ENCODE measurements around the gene PRTG. TPM values are rescaled to one million over a fixed set of nuclear protein-coding genes. Genes with fewer than 3 reads are reported as not detected.
"Not testable (repeated sequence)": the region's sequence is repeated elsewhere in the genome, so short reads cannot be mapped to it uniquely, and the experiment has no call there.

PRTG gene
- 1 to 10 TPM; 1.8 to 6.8 (median 2.9) TPM for total RNA-seq

- DNase-seq (ENCODE audit: low spot score) (peak; percentile 25), ATAC-seq (ENCODE audit: low FRiP score) (peak; percentile 94)
Observed at GRCh38 chr15:55742927-55743728, at the start of gene PRTG. Gene PRTG, minus strand, starts transcription at chr15:55743152. Its CDS starts 221 bp downstream, at chr15:55742931.

GRCh38 chr15:55791551-55792400 is 48.8 kb upstream of the PRTG start:
- ATAC-seq (ENCODE audit: low FRiP score) (peak; percentile 76), DNase-seq (ENCODE audit: low spot score) (no peak)
- TF ChIP-seq CTCF (IDR thresholded peaks at IDR 0.05), result no peak

More at GRCh38 chr15:55742927-55743728, at the start of gene PRTG:
- TF ChIP-seq CTCF (IDR thresholded peaks at IDR 0.05), result no peak

GRCh38 chr15:55789066-55789660 is 46.2 kb upstream of the PRTG start:
- ATAC-seq (ENCODE audit: low FRiP score) (no peak), DNase-seq (ENCODE audit: low spot score) (no peak)
- no peak for TF ChIP-seq CTCF (IDR thresholded peaks at IDR 0.05)

GRCh38 chr15:55786341-55786740 is 43.4 kb upstream of the PRTG start:
- no peak for DNase-seq (ENCODE audit: low spot score)
- no peak for TF ChIP-seq CTCF (IDR thresholded peaks at IDR 0.05)
- no peak for ATAC-seq (ENCODE audit: low FRiP score)

- ATAC-seq (ENCODE audit: low FRiP score); DNase-seq (ENCODE audit: low spot score): not testable (repeated sequence)
Observed at GRCh38 chr15:55785593-55785992, 42.6 kb upstream of the PRTG start.

GRCh38 chr15:55784286-55784685 is 41.3 kb upstream of the PRTG start:
- ATAC-seq (ENCODE audit: low FRiP score) (no peak), DNase-seq (ENCODE audit: low spot score) (no peak)
- no peak for TF ChIP-seq CTCF (IDR thresholded peaks at IDR 0.05)

GRCh38 chr15:55782901-55783300 is 39.9 kb upstream of the PRTG start:
- DNase-seq (ENCODE audit: low spot score) (no peak), ATAC-seq (ENCODE audit: low FRiP score) (no peak)
- TF ChIP-seq CTCF (IDR thresholded peaks at IDR 0.05), result no peak

Measured in omental fat pad (tissue), 4 donors.